ENCODE measurements around the gene POLR3K.

- TF ChIP-seq CTCF (conservative IDR thresholded peaks at IDR 0.05) (no peak), ZFX (IDR thresholded peaks at IDR 0.05) (no peak)
Measured at GRCh38 chr16:91484-91883, 38.1 kb upstream of the POLR3K start.
